K562 (cell line): ENCODE measurements around the gene SLC22A24.

Experiments used
- BRCA1 ChIP-seq, 2 experiments: fragments of 450-650 bp in 1 of 2; sonication (generic) in 1 of 2; formaldehyde crosslinking in 1 of 2; IDR thresholded peaks; 2 replicates each; pipeline versions ENCODE4 v1.5.0 to v1.6.1; 2017 to 2020; ENCODE audit warnings: mild to moderate bottlenecking in 1 of 2, missing genetic modification reagents in 1 of 2
- CHD2 ChIP-seq: IDR thresholded peaks from 2 replicates; pipeline ENCODE4 v1.6.1; 2011; ENCODE audit warnings: low read depth, low read length
- CTCF ChIP-seq, 3 experiments: IDR thresholded peaks in 2 of 3; conservative IDR thresholded peaks in 1 of 3; 2 replicates each; pipeline ENCODE4 v1.5.1; 2011 to 2012; ENCODE audit warnings: low read length in 3 of 3, mild to moderate bottlenecking in 3 of 3, control low read depth in 2 of 3, improper control_type of control experiment in 1 of 3, inconsistent platforms in 1 of 3, low read depth in 1 of 3, mixed read lengths in 1 of 3, moderate library complexity in 1 of 3; ENCODE audit not compliant: insufficient read depth in 2 of 3
- FOXJ3 ChIP-seq: sonication (generic); formaldehyde crosslinking; IDR thresholded peaks from 2 replicates; pipeline ENCODE4 v1.4.0; 2020; ENCODE audit warnings: mild to moderate bottlenecking, missing genetic modification reagents
- PHF20 ChIP-seq: fragments of 450-650 bp; IDR thresholded peaks from 2 replicates; pipeline ENCODE4 v1.6.1; 2018; ENCODE audit not compliant: partially characterized antibody
- POLR2A ChIP-seq: fragments of 450-650 bp; conservative IDR thresholded peaks from 2 replicates; pipeline ENCODE4 v1.6.1; 2016
- POLR2AphosphoS5 ChIP-seq: IDR thresholded peaks from 2 replicates; pipeline ENCODE4 v1.6.1; 2011; ENCODE audit warnings: mild to moderate bottlenecking, low read depth, low read length, moderate library complexity; ENCODE audit not compliant: control insufficient read depth, insufficient read depth
- REST ChIP-seq, 2 experiments: fragments of 450-650 bp; formaldehyde crosslinking in 1 of 2; IDR thresholded peaks; 2 replicates each; pipeline versions ENCODE4 v1.4.0 to v1.6.1; 2014 to 2020; ENCODE audit warnings: mild to moderate bottlenecking in 2 of 2, borderline replicate concordance in 1 of 2, low read depth in 1 of 2
- SMAD3 ChIP-seq: fragments of 450-650 bp; formaldehyde crosslinking; conservative IDR thresholded peaks from 2 replicates; pipeline ENCODE4 v1.4.0; 2020; ENCODE audit warnings: mild to moderate bottlenecking
- ZEB2 ChIP-seq: fragments of 450-650 bp; IDR thresholded peaks from 2 replicates; pipeline ENCODE4 v1.6.1; 2016

GRCh38 chr11:63080682-63081081 is 63.3 kb downstream of the SLC22A24 start:
- TF ChIP-seq ZEB2: no peak
- no peak for TF ChIP-seq POLR2AphosphoS5
- TF ChIP-seq FOXJ3: no peak
- TF ChIP-seq CTCF (IDR thresholded peaks at IDR 0.05 in 2 of 3, conservative IDR thresholded peaks at IDR 0.05 in 1 of 3; ENCODE audit: insufficient read depth in 2 of 3, low read depth in 1 of 3, low read length in 3 of 3): no peak
- TF ChIP-seq REST (IDR thresholded peaks at IDR 0.05; ENCODE audit: borderline replicate concordance): no peak
- TF ChIP-seq REST (CRISPR knock-in tag; IDR thresholded peaks at IDR 0.05; ENCODE audit: low read depth): no peak
- TF ChIP-seq PHF20: no peak
- no peak for TF ChIP-seq BRCA1 (IDR thresholded peaks at IDR 0.05)
- TF ChIP-seq BRCA1 (CRISPR knock-in tag; IDR thresholded peaks at IDR 0.05): no peak
- TF ChIP-seq CHD2: no peak
- TF ChIP-seq POLR2A: no peak
- TF ChIP-seq SMAD3: no peak
